ENCODE measurements around the gene TP53AIP1.
"Not testable (repeated sequence)": the region's sequence is repeated elsewhere in the genome, so short reads cannot be mapped to it uniquely, and the experiment has no call there.

The TP53AIP1 gene

DNA sequence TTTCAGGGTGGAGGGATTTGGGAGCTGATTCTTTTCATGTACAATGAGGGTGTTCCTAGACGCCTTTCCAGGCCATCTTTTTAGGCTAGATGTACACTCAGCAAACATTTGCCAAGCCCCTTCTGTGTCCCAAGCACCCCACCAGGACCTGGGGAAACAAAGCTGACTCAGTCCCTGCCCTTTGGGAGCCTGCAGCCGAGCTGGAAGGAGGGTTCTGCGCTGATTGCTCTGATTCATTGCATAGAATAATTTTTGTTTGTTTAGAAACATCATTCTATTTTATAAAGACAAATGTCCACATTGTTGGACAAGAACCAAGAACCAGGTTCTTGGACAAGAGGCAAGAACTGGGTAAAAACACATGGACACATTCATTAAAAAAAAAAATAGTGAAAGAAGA is 16.7 kb downstream of the TP53AIP1 start:
- no peak for DNase-seq (ENCODE audit: low read depth in 2 of 2, low spot score in 1 of 2)

DNA sequence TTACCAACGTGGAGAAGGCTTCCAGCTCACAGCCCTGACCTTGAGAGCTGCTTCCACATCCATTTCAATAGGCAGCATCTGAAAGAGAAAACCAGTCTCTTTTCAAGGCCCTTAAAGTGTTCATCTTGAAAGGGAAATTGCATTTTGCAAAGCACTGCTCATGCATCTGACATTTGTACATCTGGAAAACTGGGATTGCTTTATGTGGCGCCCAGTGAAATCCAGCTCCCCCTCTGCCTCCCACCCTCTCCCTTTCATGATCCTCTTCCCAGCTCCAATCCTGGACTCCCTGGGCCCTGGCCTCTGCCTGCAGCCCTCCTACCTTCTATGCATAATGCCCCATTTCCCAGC is 17.4 kb downstream of the TP53AIP1 start:
- no peak for DNase-seq (ENCODE audit: low read depth in 2 of 2, low spot score in 1 of 2)

DNA sequence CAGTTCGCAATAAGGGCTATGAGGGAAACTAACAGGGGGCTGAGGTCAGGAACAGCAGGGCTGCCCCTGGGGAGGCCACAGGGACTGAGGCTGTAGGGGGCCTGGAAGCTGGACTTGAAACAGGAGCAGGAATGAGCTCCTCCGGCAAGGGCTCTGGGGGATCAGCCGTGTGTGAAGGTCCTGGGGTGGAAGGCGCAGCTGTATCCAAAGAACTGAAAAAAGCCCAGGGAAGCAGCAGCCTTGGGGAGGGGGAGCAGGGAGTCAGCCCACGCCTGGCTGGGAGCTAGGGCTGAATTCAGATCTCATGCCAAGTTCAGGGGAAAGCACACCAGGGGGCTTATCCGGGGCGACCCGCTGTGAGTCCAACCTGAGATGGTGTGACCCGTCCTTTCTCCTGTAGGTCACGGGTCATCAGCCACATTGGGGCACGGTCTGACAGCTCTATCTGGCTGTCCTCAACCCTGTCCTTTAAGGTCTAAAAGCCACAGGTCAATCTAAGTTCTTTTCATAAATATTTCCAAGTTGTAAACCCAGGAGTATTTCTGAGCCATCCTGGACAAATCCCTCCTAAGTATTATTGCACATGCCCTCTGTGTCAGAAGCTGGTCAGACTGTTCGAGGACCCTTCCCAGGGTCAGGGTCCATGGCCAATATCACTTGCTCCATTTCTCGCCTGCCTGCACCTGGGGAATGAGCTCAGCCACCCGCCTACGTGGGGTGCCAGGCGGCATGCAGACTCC is 18.0 kb downstream of the TP53AIP1 start:
- no peak for DNase-seq (ENCODE audit: low read depth in 2 of 2, low spot score in 1 of 2)

DNA sequence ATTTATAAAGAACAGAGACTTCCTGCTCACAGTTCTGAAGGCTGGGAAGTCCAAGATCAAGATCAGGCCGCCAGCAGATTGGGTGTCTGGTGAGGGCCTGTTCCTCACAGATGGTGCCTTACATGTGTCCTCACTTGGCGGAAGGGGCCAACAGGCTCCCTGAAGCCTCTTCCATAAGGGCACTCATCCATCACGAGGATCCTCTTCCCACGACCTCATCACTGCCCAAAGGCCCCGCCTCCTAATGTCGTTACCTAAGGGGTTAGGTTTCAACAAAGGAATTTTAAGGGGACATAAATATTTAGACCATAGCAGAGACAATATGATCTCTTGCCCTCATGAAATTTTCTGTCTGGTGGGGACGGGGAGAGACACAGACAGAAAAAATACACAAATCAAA is 18.6 kb downstream of the TP53AIP1 start:
- no peak for DNase-seq (ENCODE audit: low read depth in 2 of 2, low spot score in 1 of 2)

DNA sequence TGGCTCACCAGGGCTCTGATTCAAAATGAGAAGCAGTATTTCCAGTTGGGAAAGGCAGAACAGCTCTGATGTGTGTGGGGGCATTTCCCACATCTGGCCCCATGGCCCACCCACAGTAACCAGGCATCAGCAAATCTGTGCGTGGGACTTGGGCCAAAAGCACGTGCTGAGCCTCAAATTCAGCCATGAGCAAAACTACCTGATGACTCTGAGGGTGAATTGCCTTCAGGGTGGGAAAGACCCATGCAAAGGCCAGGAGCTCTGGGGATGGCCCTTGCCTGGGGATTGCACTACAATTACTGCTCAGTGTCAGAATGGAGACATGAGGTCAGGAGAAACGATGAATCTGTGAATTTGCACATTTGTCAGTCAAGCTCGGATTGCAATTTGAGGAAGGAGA is 20.9 kb downstream of the TP53AIP1 start:
- DNase-seq (ENCODE audit: low read depth in 2 of 2, low spot score in 1 of 2), result no peak

DNA sequence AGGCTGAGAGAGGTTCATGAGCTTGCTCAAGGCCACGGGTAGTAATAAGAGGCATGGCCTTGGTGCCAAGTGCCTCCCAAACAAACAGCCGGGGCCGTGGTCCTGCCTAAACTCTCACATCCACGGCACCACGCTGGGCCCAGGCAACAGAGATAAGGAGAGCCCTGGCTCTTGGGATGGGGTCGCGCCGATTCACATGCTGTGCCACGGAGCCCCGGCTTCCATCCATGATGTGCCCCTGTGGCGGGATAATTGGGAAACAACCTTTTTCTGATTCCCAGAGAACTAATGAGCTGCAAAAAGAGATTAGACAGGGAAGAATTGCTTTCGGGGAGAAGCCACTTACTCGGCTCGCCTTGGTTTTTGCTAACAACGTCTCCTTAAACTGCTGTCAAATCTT is 22.0 kb downstream of the TP53AIP1 start:
- no peak for DNase-seq (ENCODE audit: low read depth in 2 of 2, low spot score in 1 of 2)

DNA sequence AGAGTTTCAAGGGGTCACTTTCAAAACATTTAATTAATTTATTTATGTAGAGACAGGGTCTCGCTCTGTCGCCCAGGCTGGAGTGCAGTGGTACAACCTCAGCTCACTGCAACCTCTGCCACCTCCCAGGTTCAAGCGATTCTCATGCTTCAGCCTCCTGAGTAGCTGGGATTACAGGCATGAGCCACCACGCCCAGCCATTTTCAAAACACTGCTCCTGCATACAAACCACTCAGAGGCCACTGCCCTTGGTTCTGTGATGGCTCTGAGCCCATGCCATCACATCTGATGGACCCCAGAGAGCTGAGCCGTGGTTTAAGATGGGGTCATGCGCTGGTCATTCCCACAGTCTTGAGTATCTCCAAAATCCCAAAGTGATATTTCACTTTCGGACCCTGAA is 23.0 kb downstream of the TP53AIP1 start:
- DNase-seq (ENCODE audit: low read depth in 2 of 2, low spot score in 1 of 2), result not testable (repeated sequence)

DNA sequence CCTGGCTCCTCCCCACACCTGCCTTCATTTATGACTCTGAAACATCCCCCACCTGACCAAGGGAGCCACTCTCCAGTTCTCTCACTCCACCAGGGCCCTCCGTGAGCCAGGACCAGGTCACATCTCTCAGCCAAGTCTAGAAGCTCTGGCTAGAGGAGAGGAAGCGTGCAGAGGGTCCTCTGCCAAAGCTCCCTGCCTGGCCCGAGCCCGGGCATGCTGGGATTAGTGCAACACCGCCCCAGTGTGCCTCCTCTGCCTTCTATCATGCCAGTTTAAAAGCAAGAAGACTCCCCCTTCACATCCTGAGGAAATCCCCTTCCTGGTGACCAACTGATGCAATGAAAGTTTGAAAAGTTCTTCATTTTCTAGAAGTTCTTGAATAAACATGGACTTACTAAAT is 23.5 kb downstream of the TP53AIP1 start:
- no peak for DNase-seq (ENCODE audit: low read depth in 2 of 2, low spot score in 1 of 2)

DNA sequence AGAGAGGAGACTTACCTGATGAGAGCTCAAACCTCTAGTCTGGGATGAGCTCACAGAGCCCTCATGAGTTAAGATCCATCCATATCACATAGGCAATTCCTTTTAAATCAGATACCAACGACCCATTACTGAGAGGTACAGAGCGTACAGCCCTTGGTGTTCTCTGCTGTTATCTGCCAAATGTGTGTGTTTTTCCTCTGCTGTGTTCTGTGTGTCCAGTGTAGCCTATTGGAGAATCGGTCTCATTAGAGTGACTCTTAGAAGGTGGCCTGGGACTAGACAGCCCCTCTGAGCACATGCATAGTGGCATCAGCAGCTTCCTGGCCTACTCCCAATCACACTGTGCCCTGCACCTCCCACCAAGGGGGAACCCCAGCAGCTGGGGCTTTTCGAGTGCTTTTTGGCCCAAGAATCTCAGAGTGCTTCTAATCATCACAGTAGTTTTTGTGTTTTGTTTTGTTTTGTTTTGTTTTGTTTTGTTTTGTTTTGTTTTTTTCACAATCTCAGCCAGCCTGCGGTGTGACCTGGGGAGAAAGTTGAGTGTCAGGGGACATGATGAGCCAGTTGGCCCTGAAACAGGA is 25.4 kb downstream of the TP53AIP1 start:
- DNase-seq (ENCODE audit: low read depth in 2 of 2, low spot score in 1 of 2), result no peak

DNA sequence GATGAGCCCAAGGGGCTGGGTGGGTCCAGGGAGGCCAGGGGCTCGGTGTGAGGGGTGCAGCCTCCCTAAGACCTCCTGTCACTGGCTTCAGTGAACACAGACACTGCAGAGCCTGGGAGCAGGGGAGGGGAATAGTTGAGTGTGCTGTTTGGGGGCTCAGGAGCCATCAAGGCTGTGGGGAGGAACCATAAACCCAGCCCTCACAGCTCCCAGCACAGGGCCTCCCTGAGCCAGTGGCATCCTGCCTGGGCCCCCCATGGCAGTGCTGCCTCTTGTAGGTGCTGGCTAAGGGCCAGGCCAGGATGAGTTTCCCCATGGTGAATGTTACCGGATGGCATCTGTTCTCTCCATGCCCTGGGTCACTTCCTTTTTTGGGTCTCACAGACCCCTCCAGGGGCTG is 26.0 kb downstream of the TP53AIP1 start:
- DNase-seq (ENCODE audit: low read depth in 2 of 2, low spot score in 1 of 2), result no peak

DNA sequence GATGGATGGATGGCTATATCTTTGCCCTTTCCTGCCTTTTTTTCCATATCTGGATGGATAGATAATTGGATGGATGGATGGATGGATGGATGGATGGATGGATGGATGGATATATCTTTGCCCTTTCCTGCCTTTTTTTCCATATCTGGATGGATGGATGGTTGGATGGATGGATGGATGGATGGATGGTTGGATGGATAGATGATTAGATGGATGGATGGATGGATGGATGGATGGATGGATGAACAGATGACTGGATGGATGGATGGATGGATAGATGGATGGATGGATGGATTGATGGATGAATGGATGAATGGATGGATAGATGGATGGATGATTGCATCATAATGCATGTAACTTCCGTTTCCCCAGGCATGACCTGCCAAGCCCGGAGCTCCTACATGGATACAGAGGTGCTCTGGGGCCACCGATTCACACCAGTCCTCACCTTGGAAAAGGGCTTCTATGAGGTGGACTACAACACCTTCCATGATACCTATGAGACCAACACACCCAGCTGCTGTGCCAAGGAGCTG is 26.6 kb downstream of the TP53AIP1 start:
- no peak for DNase-seq (ENCODE audit: low read depth in 2 of 2, low spot score in 1 of 2)

DNA sequence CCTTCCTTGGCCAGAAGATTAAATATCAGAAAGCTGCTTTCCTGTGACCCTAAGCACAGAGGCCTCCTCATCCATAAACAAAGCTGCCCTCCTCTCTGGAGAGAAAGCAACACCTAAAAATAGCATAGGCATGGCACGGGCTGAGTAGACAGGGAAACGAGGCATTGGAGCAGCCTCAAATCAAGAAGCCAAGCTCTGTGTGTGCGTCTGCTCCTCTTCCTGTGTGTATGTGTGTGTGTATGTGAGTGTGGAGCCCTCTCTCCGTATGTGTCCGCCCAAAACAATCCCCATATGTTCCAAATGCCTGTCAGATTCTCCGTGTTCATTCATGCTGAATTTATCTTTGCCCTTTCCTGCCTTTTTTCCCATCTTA is 27.5 kb downstream of the TP53AIP1 start:
- DNase-seq (ENCODE audit: low read depth in 2 of 2, low spot score in 1 of 2), result no peak

DNA sequence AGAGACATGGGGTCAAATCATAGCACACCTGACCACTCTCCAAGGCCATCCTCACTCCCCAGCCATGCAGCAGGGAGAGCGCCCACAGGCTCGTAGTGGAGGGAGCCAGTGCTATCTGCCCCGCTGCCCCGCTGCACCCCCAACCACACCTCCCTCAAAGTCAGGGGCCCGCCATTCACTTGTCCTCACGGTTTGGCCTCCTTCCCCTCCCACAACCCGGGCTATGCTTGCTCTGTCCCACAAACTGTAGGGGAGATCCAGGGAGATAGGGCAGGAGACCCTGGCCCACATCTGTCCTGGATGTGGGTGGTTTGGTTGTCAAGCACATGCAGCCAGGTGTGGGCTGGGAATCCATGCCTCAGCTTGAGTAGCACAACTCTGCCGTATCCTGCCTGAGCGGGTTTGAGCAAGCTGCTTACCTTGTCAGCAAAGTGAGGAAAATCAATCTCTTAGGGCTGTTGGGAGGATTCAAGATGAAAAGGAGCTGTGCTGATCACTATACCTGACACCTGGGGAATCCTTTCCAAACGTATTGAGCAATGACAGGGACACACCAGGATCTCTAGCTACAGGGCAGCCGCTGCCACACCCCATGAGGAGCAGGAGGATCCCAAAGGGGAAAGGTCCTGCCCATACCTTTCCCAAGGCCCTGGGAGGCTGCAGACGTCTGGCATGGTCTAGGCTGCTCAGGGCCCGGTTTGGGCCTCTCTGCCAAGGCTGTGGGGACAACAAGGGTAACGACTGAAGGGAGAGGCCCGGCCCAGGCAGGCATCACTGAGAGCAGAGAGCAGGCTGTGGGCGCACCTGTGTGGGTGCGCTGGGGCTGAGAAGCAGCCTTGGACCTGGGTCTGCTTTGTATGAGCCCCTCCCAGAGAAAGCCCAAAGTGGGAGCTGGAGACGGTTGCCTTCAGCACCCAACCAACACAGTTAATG is 28.2 kb downstream of the TP53AIP1 start:
- DNase-seq (ENCODE audit: low read depth in 2 of 2, low spot score in 1 of 2), result no peak

DNA sequence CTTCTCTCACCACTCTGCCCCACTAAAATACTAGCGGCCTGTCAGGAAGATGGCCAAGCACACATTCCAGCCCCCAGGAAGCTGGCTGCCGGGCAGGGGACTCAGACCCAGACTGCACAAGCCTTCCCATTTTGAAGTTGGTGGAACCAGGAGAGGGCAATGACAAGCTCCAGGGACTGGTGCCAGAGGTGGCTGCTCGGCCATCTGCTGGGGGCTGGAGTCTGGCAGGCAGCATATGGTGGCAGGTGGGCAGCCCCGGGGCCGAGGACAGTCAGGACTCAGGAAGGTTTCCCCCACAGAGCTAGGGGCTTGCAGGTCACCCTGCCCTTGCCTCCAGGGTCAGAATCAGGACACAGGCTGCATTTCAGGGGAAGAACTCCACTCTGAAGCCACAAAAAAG is 28.9 kb downstream of the TP53AIP1 start:
- no peak for DNase-seq (ENCODE audit: low read depth in 2 of 2, low spot score in 1 of 2)

DNA sequence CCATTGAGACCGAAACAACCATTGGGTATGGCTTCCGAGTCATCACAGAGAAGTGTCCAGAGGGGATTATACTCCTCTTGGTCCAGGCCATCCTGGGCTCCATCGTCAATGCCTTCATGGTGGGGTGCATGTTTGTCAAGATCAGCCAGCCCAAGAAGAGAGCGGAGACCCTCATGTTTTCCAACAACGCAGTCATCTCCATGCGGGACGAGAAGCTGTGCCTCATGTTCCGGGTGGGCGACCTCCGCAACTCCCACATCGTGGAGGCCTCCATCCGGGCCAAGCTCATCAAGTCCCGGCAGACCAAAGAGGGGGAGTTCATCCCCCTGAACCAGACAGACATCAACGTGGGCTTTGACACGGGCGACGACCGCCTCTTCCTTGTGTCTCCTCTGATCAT is 31.0 kb downstream of the TP53AIP1 start:
- no peak for DNase-seq (ENCODE audit: low read depth in 2 of 2, low spot score in 1 of 2)

DNA sequence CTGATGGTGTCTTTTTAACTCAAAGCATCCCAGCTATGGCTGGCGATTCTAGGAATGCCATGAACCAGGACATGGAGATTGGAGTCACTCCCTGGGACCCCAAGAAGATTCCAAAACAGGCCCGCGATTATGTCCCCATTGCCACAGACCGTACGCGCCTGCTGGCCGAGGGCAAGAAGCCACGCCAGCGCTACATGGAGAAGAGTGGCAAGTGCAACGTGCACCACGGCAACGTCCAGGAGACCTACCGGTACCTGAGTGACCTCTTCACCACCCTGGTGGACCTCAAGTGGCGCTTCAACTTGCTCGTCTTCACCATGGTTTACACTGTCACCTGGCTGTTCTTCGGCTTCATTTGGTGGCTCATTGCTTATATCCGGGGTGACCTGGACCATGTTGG is 31.4 kb downstream of the TP53AIP1 start:
- no peak for DNase-seq (ENCODE audit: low read depth in 2 of 2, low spot score in 1 of 2)

DNA sequence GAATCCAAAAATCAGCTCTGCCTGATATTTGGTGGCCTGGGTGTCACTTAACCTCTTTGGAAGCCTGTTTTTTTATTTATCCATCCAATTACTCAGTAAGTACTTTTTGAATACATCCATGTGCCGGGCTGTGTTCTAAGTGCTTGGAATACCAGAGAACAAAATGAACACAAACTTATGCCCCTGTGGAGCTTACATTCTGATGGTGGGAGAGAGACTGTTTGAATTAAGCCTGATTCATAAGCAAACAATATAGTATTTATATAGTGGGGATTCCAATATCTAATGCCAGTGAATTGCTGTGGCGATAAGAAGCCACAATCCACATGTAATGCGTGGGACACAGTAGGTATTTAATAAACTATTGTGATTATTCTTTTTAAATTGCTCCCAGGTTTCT is 32.1 kb downstream of the TP53AIP1 start:
- no peak for DNase-seq (ENCODE audit: low read depth in 2 of 2, low spot score in 1 of 2)

DNA sequence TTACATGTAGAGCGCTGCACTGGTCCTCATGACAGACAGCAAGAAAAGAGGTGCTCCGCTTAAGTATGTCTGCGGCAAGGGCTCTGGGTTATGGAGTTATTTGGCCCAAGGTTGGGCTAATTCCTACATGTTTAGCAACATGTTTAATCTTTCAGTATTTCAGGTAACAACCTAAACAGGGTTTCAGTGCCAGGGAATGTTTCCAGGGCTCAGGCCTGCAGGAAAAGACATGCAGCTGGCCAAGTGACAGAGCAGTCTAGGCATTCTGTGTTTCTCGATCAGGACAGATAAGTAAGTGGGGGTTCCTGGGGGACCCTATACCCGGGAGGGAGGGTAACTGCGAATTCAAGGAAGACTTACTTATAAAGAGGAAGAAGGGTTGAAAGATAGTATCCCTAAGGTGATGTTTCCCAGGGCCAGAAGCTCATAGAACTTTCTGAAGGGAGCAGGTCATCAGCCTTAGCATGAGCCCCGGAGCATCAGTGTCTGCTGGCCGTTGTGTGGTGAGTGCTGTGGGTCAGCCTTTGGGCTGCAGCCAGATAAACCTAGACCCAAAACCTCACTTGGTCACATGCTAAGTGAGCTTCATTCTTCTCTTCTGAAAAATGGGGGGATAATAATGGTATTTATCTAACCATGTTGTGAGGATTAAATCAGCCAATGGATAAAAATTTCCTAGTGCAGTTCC is 33.1 kb downstream of the TP53AIP1 start:
- DNase-seq (ENCODE audit: low read depth in 2 of 2, low spot score in 1 of 2), result no peak

DNA sequence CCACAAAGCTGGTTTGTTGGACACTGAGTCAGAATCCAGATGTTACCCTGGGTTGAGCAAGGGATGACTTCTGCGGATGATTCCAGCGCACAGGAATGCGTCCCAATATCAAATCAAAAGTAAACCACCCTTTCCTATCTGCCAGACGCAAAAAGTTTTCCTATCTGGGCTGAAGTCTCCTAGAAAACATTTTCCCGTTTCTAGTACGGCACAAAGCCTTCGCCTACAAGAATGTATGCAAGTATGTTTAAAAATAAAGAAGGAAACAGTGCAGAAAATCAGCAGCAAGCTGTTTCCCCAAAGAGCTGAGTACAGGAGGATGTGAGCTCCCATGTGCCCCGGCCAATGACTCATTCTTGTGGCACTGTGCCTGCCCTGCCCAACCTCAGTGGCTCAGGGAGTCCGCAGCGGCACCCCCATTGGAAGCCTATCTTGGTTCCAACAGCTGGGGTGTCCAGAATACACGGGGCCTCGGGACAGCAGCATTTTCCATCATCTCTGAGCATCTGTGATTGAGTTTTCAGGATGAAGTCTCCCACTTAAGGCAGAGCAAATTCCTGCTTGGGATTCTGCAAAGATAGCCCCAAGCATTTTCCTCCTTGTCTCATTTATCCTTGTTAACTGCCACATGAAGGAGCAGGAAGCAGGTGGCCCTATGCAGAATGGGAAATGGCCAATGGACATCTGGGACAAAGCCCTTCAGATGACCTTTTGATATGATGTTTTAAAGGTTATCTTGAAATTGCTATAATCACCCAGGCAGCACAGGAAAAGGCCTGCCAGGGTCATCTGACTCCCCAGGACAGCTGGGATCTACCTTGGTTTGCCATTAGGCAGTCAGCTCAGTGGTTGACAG is 34.1 kb downstream of the TP53AIP1 start:
- DNase-seq (ENCODE audit: low read depth in 2 of 2, low spot score in 1 of 2), result no peak

DNA sequence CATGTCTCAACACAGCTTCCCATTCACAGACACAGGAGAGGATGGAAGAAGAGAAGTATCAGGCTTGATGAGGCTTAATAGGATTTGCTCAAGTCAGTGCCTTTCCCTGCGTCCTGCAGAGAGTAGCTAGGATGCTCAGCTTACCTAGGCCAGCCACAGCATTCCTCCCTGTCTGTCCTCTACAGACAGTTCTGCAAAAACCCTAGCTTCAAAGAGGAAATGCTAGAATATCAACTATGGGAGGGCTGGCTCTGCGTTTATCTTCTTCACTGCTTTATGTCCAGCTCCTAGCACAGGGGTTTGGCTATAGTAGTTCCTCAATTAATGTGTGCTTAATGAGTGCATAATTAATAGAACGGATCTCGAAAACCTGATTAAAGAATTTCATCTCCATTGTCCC is 35.1 kb downstream of the TP53AIP1 start:
- no peak for DNase-seq (ENCODE audit: low read depth in 2 of 2, low spot score in 1 of 2)
